T-helper 1 cell treated with Interleukin-12 subunit alpha and Interleukin-12 subunit beta and Interleukin-4 antibody, amounts not matched to agents 30 μg/mL and 1 μg/mL, for 36 hours (primary cell): ENCODE data around the gene PHLDA2.

ENCODE experiments used
- H3K27ac Mint-ChIP-seq: one replicate; pipeline ENCODE4 v1.8.0; 2021; ENCODE audit warnings: mild to moderate bottlenecking, mixed read lengths
- H3K27me3 Mint-ChIP-seq: one replicate; pipeline ENCODE4 v1.8.0; 2021; ENCODE audit warnings: low read depth, mixed read lengths
- H3K36me3 Mint-ChIP-seq: one replicate; pipeline ENCODE4 v1.8.0; 2021; ENCODE audit warnings: low read depth, mixed read lengths
- H3K4me1 Mint-ChIP-seq: one replicate; pipeline ENCODE4 v1.8.0; 2021; ENCODE audit warnings: low read depth, mixed read lengths
- H3K4me3 Mint-ChIP-seq: one replicate; pipeline ENCODE4 v1.8.0; 2021; ENCODE audit warnings: mild to moderate bottlenecking, moderate library complexity, mixed read lengths
- H3K9me3 Mint-ChIP-seq: one replicate; pipeline ENCODE4 v1.8.0; 2021; ENCODE audit warnings: mixed read lengths

Gene PHLDA2

GRCh38 chr11:2952290-2952689, 23.1 kb upstream of the PHLDA2 start:
- Mint-ChIP-seq H3K9me3 (no peaks in the 10 kb centered on the region), H3K27ac (no peak overlapping the region), H3K36me3 (peaks cover 68% of the 10 kb centered on the region), H3K4me1 (peaks cover 38% of the 10 kb centered on the region), H3K4me3 (no peak overlapping the region), H3K27me3 (no peaks in the 10 kb centered on the region)

- Mint-ChIP-seq H3K9me3 (no peaks in the 10 kb centered on the region), H3K4me3 (peak overlapping the region; percentile 19), H3K27ac (peak overlapping the region; percentile 79), H3K36me3 (peaks cover 69% of the 10 kb centered on the region), H3K27me3 (no peaks in the 10 kb centered on the region), H3K4me1 (peaks cover 40% of the 10 kb centered on the region)
These were observed 22.3 kb upstream of the PHLDA2 start for GRCh38 chr11:2951231-2952110.

- Mint-ChIP-seq H3K4me3 (peak overlapping the region; percentile 19), H3K27ac (no peak overlapping the region), H3K9me3 (no peaks in the 10 kb centered on the region), H3K4me1 (peaks cover 45% of the 10 kb centered on the region), H3K36me3 (peaks cover 67% of the 10 kb centered on the region), H3K27me3 (no peaks in the 10 kb centered on the region)
These were observed 21.6 kb upstream of the PHLDA2 start for GRCh38 chr11:2950825-2951224.

GRCh38 chr11:2949920-2950319, 20.7 kb upstream of the PHLDA2 start:
- H3K9me3 Mint-ChIP-seq: no peaks in the 10 kb centered on the region
- peaks cover 47% of the 10 kb centered on the region for H3K4me1 Mint-ChIP-seq
- H3K27ac Mint-ChIP-seq: no peak overlapping the region
- no peaks in the 10 kb centered on the region for H3K27me3 Mint-ChIP-seq
- H3K4me3 Mint-ChIP-seq: no peak overlapping the region
- H3K36me3 Mint-ChIP-seq: peaks cover 69% of the 10 kb centered on the region

- Mint-ChIP-seq H3K36me3 (peaks cover 56% of the 10 kb centered on the region), H3K27ac (no peak overlapping the region), H3K9me3 (no peaks in the 10 kb centered on the region), H3K27me3 (no peaks in the 10 kb centered on the region), H3K4me1 (peaks cover 35% of the 10 kb centered on the region), H3K4me3 (no peak overlapping the region)
These were observed 18.5 kb upstream of the PHLDA2 start for GRCh38 chr11:2947744-2948143.

GRCh38 chr11:2945757-2946287, 16.6 kb upstream of the PHLDA2 start:
- Mint-ChIP-seq H3K27ac (peak overlapping the region; percentile 63), H3K4me3 (no peak overlapping the region), H3K4me1 (peaks cover 23% of the 10 kb centered on the region), H3K36me3 (peaks cover 43% of the 10 kb centered on the region), H3K27me3 (no peaks in the 10 kb centered on the region), H3K9me3 (no peaks in the 10 kb centered on the region)

GRCh38 chr11:2945031-2945756, 16.0 kb upstream of the PHLDA2 start:
- Mint-ChIP-seq H3K4me1 (peaks cover 22% of the 10 kb centered on the region), H3K27ac (peak overlapping the region; percentile 63), H3K9me3 (no peaks in the 10 kb centered on the region), H3K36me3 (peaks cover 41% of the 10 kb centered on the region), H3K27me3 (no peaks in the 10 kb centered on the region), H3K4me3 (peak overlapping the region; percentile 14)

GRCh38 chr11:2944530-2944929, 15.3 kb upstream of the PHLDA2 start:
- Mint-ChIP-seq H3K9me3 (peaks cover 4% of the 10 kb centered on the region), H3K27ac (no peak overlapping the region), H3K4me1 (peaks cover 24% of the 10 kb centered on the region), H3K27me3 (no peaks in the 10 kb centered on the region), H3K36me3 (peaks cover 39% of the 10 kb centered on the region), H3K4me3 (no peak overlapping the region)

- Mint-ChIP-seq H3K4me1 (peaks cover 22% of the 10 kb centered on the region), H3K27me3 (no peaks in the 10 kb centered on the region), H3K27ac (no peak overlapping the region), H3K4me3 (no peak overlapping the region), H3K9me3 (peaks cover 9% of the 10 kb centered on the region), H3K36me3 (peaks cover 36% of the 10 kb centered on the region)
These were observed 14.5 kb upstream of the PHLDA2 start for GRCh38 chr11:2943711-2944118.

- no peak overlapping the region for H3K4me3 Mint-ChIP-seq
- H3K27ac Mint-ChIP-seq: no peak overlapping the region
- peaks cover 22% of the 10 kb centered on the region for H3K4me1 Mint-ChIP-seq
- H3K36me3 Mint-ChIP-seq: peaks cover 42% of the 10 kb centered on the region
- peaks cover 16% of the 10 kb centered on the region for H3K9me3 Mint-ChIP-seq
- no peaks in the 10 kb centered on the region for H3K27me3 Mint-ChIP-seq
These were observed 13.9 kb upstream of the PHLDA2 start for GRCh38 chr11:2942872-2943710.

GRCh38 chr11:2942447-2942846, 13.2 kb upstream of the PHLDA2 start:
- H3K36me3 Mint-ChIP-seq: peaks cover 44% of the 10 kb centered on the region
- no peak overlapping the region for H3K4me3 Mint-ChIP-seq
- H3K9me3 Mint-ChIP-seq: peaks cover 22% of the 10 kb centered on the region
- no peaks in the 10 kb centered on the region for H3K27me3 Mint-ChIP-seq
- peak overlapping the region; percentile 20 for H3K27ac Mint-ChIP-seq
- H3K4me1 Mint-ChIP-seq: peaks cover 17% of the 10 kb centered on the region

- H3K9me3 Mint-ChIP-seq: peaks cover 28% of the 10 kb centered on the region
- no peak overlapping the region for H3K4me3 Mint-ChIP-seq
- H3K27ac Mint-ChIP-seq: no peak overlapping the region
- peaks cover 12% of the 10 kb centered on the region for H3K4me1 Mint-ChIP-seq
- H3K36me3 Mint-ChIP-seq: peaks cover 37% of the 10 kb centered on the region
- no peaks in the 10 kb centered on the region for H3K27me3 Mint-ChIP-seq
These were observed 12.0 kb upstream of the PHLDA2 start for GRCh38 chr11:2940921-2941821.

GRCh38 chr11:2940147-2940920, 11.1 kb upstream of the PHLDA2 start:
- Mint-ChIP-seq H3K4me1 (peaks cover 5% of the 10 kb centered on the region), H3K36me3 (peaks cover 30% of the 10 kb centered on the region), H3K4me3 (no peak overlapping the region), H3K27ac (no peak overlapping the region), H3K9me3 (peaks cover 28% of the 10 kb centered on the region), H3K27me3 (no peaks in the 10 kb centered on the region)
